Measurements from ENCODE around the gene IGF2R.
"Not testable (repeated sequence)": the region's sequence is repeated elsewhere in the genome, so short reads cannot be mapped to it uniquely, and the experiment has no call there.

The IGF2R gene, protein sequence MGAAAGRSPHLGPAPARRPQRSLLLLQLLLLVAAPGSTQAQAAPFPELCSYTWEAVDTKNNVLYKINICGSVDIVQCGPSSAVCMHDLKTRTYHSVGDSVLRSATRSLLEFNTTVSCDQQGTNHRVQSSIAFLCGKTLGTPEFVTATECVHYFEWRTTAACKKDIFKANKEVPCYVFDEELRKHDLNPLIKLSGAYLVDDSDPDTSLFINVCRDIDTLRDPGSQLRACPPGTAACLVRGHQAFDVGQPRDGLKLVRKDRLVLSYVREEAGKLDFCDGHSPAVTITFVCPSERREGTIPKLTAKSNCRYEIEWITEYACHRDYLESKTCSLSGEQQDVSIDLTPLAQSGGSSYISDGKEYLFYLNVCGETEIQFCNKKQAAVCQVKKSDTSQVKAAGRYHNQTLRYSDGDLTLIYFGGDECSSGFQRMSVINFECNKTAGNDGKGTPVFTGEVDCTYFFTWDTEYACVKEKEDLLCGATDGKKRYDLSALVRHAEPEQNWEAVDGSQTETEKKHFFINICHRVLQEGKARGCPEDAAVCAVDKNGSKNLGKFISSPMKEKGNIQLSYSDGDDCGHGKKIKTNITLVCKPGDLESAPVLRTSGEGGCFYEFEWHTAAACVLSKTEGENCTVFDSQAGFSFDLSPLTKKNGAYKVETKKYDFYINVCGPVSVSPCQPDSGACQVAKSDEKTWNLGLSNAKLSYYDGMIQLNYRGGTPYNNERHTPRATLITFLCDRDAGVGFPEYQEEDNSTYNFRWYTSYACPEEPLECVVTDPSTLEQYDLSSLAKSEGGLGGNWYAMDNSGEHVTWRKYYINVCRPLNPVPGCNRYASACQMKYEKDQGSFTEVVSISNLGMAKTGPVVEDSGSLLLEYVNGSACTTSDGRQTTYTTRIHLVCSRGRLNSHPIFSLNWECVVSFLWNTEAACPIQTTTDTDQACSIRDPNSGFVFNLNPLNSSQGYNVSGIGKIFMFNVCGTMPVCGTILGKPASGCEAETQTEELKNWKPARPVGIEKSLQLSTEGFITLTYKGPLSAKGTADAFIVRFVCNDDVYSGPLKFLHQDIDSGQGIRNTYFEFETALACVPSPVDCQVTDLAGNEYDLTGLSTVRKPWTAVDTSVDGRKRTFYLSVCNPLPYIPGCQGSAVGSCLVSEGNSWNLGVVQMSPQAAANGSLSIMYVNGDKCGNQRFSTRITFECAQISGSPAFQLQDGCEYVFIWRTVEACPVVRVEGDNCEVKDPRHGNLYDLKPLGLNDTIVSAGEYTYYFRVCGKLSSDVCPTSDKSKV (N-terminal part only)

DNA sequence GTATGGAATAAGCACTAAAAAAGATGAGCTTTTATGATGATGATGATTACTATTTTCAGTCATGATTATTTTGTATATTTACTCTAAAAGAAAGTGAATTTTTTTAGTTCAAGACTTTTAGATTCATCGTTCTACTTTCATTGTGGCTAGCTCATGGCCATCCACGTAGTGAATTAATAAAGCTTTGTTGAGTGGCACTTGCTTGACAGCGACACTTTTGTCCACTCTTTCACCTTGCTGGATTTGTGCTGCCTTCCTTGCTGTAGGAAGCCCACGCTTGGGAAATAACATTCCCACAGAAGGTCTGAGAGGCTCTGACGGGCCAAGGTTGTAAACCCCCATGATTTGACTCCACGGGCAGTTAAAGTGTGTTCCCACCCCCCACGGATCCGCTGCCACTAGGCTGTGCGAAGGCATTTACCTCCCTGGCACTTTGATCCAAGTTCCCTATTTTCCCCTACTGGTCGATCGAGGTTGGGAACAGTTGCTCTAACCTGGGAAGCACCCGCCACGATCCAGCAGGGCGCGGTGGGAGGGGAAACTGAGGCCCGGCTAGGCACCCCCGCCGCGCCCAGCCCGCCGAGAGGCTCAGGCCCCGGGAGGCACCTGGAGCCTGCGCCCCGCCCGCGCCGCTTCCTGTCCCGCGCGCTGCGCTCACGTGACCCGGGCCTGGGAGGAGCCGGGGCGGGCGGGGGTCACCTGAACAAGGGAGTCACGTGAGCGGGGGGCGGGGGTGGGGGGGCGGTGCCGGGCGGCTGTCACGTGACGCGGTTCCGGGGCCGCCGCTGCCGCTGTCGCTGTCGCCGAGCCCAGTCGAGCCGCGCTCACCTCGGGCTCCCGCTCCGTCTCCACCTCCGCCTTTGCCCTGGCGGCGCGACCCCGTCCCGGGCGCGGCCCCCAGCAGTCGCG lies at the start of gene IGF2R:
TSS of gene IGF2R (plus strand) at position 788 of the 909 bp plus-strand sequence. CDS start 165 bp downstream, outside the sequence.
- peak; percentile 92 for DNase-seq (ENCODE audit: low spot score)

DNA sequence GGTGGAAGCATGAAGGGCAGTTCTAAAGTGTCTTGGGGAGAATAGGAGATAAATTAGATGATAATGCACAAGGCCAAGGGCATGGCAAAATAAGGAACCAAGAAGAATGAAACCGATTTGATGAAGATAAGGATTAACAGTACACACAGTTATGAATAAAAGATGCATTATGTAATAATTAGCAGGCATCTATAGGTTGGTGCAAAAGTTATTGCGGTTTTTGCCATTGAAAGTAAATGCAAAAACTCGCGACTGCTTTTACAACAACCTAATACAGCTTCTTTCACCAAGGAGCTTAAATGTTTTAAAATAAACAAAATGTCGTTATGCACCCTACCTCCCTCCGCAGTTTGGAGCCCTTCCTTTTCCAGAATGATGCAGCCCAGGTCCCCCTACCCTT lies 49.1 kb upstream of the IGF2R start:
- DNase-seq (ENCODE audit: low spot score): no peak

DNA sequence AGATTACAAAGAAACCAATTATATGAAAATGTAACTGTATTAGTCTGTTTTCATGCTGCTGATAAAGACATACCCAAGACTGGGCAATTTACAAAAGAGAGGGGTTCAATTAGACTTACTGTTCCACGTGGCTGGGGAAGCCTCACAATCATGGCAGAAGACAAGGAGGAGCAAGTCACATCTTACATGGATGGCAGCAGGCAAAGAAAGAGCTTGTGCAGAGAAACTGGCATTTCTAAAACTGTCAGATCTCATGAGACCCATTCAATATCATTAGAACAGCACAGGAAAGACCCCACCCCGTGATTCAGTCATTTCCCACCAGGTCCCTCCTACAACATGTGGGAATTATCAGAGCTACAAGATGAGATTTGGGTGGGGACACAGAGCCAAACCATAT lies 44.7 kb upstream of the IGF2R start:
- not testable (repeated sequence) for DNase-seq (ENCODE audit: low spot score)

DNA sequence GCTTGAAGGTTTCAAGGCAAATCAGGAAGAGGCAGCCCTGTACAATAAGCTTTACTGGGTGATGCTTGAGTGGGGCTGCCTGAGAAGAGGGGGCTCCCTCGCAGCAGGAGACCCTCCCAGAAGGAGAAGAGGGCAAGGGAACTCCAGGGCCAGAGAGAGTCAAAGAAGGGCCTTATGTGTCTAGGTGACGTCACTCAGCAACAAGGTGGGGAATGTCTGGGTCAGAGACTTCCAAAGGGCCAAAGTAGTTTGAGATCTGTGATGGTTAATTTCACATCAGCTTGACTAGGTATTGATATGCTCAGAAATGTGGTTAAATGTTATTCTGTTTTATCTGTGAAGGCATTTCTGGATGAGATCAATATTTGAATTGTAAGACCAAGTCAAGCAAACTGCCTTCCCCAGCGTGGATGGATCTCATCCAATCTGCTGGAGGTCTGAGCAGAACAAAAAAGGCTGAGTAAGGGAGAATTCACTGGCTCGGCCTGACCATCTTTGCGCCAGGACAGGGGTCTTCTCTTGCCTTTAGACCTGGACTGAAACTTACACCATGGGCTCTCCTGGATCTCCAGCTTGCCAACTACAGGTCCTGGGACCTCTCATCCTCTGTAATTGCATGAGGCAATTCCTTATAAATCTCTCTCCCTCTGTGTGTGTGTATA lies 42.2 kb upstream of the IGF2R start:
- no peak for DNase-seq (ENCODE audit: low spot score)

DNA sequence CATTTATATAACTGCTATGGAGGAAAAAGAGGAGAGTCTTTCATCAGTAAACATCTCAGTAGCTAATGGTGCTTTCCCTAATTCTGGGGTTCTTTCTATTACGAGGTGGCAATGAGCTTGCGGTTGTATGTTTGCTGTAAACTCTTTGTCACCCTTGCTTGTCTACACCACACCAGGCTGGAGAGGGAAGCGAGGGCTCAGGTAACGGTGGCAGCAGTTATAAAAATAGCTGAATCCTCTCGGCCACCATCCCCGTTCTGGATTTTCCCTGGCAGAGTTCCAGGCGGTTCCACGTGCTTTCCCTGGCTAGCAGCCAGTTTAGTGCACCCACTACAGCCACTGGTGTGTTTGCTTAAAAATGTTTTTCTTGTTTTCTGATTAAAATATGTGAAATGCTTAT lies 39.1 kb upstream of the IGF2R start:
- DNase-seq (ENCODE audit: low spot score): peak; percentile 75

DNA sequence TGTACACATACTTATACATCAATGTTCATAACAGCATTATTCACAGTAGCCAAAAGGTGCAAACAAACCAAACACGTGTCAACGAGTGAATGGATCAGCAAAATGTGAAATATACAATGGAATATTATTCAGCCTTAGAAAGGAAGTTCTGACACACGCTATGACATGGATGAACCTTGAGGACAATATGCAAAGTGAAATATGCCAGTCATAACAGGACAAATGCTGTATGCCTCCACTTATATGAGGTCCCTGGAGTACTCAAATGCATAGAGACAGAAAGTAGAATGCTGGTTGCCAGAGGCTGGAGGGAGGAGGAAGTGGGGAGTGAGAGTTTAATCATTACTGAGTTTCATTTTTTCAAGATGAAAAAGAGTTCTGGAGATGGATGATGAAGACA lies 37.8 kb upstream of the IGF2R start:
- DNase-seq (ENCODE audit: low spot score): no peak

DNA sequence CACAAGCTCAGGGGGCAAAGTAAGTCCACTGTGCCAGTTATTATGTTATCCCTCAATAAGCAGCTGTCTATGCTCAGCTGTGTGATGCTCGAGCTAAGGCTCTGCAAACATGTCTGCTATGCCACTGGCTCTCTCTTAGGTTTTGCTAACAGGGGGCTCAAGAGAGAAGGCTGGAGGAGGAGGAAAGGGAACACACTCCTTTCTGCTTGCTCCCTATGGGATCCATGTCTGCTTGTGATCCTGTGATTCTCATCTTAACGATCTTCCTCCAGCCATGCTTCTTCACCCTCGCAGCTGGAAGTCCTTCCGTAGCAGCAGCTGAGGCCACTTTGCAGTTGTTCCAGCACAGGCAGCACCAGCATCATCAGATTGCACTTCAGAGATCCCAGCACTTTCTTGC lies 37.0 kb upstream of the IGF2R start:
- DNase-seq (ENCODE audit: low spot score): no peak

DNA sequence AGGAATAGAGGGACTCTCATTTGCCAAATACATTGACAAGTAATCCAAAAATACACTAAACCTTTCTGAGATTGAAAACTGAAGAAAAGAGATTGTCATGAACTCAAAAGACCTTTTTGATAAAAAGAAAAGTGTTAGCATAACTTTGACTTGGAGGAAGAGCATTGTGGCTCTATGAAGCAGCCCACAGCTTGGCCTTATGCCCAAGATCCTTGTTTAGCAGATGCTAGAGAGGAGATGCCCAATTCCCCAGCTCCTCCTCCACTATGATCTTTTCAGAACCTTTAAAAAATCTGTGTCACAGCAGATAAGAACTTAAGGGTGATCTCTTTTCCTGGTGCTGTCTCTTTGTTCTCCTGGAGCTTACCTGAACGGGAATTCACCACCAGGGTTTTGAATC lies 35.8 kb upstream of the IGF2R start:
- peak; percentile 29 for DNase-seq (ENCODE audit: low spot score)

DNA sequence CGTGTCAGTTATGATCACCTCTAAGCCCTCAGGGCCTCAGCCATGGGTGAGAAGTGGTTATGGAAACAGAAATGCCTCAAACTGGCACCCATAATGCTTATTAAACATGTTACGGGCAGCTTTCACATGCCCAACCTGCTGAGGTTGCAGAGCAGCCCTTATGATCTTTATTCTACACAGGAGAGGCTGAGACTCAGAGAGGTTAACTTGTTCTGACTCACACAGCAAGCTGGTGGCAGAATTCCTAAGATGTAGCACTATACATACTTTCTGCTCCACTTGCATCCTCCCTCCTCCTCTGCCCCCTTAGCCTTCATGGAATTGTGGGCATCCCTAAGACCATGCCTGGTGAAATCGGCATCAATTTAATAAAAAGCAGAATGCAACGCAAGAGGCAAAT lies 34.7 kb upstream of the IGF2R start:
- DNase-seq (ENCODE audit: low spot score): no peak

DNA sequence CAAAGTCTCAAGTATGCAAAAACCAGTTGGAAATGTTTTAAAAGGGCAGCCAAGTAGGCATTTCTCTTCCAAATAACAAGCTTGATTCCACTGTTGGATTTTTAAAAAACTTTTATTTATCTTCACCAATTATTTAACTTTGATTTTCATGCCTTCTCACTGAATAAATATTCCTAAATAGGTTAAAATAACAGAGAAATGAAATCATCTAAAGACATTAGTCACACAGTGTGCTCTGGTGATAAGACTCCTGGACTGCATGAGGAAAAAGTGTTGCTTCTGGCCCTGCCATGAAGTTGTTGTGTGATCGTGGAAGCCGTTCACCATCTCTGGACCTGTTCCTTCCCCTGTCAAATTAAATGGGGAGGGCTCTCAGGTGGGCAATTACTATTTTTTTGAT lies 33.8 kb upstream of the IGF2R start:
- DNase-seq (ENCODE audit: low spot score): no peak

DNA sequence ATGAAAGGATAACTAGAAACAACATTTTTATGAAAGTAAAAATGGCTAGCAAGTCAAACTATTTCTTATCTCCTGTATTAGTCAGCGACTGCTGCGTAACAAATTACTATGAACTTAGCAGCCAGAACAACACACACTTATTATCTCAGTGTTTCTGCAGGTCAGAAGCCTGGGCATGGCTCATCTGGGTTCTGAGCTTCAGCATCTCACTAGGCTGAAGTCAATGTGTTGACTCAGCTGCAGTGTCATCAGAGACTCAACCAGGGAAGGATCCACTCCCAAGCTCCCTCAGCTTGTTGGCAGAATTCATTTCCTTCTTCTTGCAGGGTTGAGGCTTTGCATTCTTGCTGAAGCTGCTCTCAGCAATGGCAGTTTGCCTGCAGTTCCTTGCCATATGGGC lies 33.2 kb upstream of the IGF2R start:
- no peak for DNase-seq (ENCODE audit: low spot score)

DNA sequence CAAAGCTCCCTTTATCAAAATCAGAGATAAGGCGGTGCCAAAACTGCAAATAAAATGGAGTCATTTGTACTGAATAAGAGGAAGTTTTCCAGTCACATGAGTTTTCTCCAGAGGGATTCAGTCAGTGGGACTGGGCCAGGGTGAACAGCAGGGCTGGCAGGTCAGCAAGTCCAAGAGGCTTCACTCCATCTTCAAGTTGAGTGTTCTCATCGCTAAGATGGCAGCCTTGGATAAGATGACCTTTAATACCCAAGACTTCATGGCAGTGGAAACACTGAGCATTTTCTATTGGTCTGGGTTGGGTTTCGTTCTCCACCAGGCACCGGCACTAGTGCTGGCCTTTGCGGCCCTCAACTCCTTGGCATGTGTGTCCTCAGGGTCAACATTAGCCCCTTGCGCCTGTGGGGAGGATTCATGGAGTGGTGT lies 29.3 kb upstream of the IGF2R start:
- no peak for DNase-seq (ENCODE audit: low spot score)

DNA sequence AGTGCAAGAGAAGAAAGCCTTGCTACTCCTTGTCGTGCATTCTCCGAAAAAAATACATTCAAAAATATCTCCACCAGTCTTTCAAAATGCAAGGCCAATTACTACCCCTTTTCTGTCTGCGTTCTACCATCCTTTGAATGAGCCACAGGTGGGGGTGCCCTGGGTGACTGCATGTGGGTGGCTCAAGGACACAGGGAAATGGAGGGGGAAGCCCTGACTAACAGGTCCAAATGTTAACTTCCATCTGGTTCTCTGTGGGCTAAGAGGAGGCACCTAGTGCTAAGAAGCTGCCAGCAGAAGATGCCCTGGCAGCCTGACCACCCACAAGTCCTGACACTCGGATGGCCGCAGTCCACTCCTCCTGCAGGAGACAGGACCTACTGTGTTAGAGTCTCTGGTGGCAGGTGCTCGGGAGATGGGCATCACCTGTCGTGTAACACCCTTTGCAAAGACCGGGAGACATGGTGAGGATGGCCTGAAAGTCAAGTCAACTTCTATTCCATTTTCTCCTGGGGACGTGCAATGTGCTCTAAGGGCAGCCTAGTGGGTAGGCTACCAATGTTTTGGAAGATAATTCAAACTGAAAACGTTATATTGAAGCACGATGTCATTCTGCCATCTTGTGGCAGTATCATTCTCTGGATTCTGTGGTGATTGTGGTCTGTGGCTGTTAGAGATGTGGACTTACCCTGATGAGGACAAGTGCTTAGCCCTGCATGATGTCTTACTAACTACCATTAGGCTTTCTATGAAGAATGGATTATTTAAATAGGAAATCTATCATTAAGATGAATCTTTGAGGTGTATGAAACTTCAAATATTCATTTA lies 27.4 kb upstream of the IGF2R start:
- peak; percentile 57 for DNase-seq (ENCODE audit: low spot score)

DNA sequence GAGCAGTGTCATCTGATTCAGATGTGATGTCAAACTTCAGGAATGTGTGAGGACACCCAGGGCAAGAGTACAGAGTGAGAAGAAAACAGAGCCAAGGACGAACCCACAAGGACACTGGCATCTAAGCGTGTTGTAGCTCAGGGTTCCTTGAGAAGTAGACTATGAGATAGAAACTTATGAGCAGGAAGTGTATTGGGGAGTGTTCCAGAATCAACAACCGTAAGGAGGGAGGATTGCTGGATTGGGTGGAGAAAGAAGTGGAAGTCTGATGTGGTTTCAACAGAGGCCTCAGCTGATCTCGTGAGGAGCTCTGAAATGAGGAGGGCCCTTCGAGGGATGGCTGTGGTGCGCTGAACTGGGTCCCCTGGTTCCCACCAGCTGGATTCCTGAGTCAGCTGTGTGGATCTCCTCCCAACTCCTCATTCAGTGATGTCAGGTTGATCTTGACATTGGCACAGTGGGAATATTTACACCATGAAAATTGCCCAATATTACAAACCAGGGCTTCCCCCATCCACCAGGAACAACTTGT lies 25.7 kb upstream of the IGF2R start:
- DNase-seq (ENCODE audit: low spot score): no peak

DNA sequence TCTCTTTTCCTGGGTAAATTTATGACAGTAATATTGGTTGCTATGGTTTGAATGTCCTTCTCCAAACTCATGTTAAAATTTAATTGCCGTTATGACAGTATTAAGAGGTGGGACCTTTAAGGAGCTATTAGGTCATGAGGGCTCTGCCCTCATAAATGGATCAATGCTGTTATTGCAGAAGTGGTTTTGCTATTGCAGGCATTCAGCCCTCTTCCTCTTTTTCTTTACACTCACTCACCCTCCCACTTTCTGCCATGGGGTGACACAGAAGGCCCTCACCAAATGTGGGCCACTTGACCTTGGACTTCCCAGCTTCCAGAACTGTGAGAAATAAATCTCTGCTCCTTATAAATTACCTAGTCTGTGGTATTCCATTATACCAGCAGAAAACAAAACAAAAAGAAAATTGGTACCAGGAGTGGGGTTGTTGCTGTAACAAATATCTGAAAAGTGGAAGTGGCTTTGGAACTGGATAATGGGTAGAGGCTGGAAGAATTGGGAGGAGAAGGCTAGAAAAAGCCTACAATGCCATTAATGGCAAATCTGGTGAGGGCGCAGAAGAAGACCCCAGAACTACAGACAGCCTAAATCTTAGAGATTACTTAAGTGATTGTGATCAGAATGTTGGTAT lies 24.8 kb upstream of the IGF2R start:
- no peak for DNase-seq (ENCODE audit: low spot score)

DNA sequence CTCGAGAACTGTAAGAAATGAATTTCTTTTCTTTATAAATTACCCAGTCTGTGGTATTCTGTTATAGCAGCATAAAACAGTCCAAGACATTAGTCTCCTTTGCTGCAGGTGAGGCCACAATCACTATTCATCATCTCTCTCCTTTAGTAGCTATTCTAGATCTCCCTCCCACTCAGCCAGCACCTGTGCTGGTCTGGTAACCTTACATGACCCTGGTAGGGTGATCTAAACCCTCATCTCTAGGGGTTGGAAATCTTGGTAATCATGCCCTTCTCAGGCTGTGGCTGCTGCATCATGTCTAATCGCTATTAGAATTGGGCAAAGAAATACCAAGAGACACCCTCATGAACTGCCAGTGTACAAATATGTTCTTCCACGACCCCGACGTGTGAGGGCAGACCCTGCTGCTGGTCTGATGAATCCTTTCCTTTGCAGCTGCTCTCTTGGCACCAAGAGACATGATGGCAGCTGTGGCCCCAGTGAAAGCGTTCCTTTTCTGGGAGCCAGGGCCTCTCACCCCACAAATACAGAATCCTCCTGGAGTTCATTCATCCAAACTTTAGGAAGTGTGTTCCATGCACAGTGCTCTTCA lies 23.0 kb upstream of the IGF2R start:
- DNase-seq (ENCODE audit: low spot score): no peak

DNA sequence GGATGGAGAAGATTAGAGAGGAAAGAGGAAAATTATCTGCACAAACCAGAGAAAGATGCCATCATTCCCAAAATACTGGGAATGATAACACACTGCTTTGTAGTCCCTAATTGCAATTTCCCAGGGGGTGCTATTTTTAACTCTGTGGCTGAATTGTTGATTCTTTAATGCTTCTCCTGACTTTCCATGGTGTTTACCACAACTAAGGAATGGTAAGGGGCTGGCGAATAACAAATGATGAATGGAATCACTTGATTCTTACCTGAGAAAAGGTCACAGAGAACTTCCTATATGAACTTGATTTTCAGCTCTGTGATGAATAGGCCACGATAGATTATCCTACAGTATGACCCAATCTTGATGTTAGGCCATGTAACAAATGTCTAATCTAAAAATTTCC lies 22.0 kb upstream of the IGF2R start:
- no peak for DNase-seq (ENCODE audit: low spot score)

DNA sequence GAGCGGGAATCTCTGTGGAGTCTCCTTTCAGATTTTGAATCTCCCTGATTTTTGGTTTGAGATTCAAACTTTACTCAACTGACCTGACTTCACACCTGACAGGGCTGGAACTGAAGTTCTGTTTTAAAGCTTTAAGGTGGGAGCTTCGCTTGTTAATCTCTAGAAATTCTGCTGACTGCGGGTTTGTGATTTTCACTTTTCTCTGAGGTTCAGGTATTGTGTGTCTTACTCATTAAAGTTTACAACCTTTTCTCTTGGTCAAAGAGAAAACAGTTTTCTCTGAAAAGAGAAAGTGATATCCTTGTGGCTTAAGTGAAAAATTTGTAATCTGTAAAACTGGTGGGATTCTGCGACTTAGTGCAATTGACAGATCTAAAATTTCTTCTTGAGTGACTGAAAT lies 20.7 kb upstream of the IGF2R start:
- DNase-seq (ENCODE audit: low spot score): no peak

DNA sequence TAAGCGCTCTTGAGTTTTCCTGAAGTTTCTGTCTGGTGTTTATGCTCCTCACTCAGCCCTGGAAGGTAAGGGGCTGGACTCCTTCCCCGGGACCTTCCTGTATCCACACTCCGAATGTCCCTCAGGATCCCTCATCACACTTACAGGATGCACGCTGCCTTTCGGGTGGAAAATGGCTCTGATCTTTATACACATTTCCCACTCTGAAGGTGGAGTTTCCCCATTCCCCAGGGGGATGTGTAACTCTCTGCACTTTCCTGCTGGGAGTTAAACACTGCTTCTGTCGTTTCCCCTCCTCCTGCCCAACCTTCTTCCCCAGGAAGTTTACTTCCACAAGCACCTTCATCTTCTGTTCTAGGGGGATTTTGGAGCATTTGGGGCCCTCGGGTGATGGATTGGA lies 17.1 kb upstream of the IGF2R start:
- DNase-seq (ENCODE audit: low spot score): no peak
